Measurements from ENCODE around the gene MAML2. TPM values are rescaled to one million over a fixed set of nuclear protein-coding genes. Genes with fewer than 3 reads are reported as not detected.

MAML2 gene
- total and polyA plus RNA-seq, 2 of the 13 experiments (the other 11 are each of a cell fraction or from before 2014, with no cell fraction given), result 2.3 to 25.9 TPM

- TF ChIP-seq ZNF646 (CRISPR knock-in tag; IDR thresholded peaks at IDR 0.05) (no peak), SAP130 (CRISPR knock-in tag; IDR thresholded peaks at IDR 0.05; ENCODE audit: low read depth) (peak; percentile 22; the same call in 1 of the 2 replicates), FOXM1 (CRISPR knock-in tag; IDR thresholded peaks at IDR 0.05) (no peak), CEBPG (CRISPR knock-in tag; IDR thresholded peaks at IDR 0.05) (peak; percentile 81), ZNF20 (CRISPR knock-in tag; IDR thresholded peaks at IDR 0.05) (no peak), ZNF441 (CRISPR knock-in tag; IDR thresholded peaks at IDR 0.05; ENCODE audit: borderline replicate concordance) (no peak), KMT2B (CRISPR knock-in tag; IDR thresholded peaks at IDR 0.05) (no peak), KDM6A (CRISPR knock-in tag; IDR thresholded peaks at IDR 0.05; ENCODE audit: low read depth) (no peak), NR2F6 (IDR thresholded peaks at IDR 0.05) (no peak), NR2F6 (CRISPR knock-in tag; IDR thresholded peaks at IDR 0.05) (peak; percentile 46; the same call in 1 of the 2 replicates)
Measured at GRCh38 chr11:96061069-96061468, 281.9 kb downstream of the MAML2 start (continued).
